Prostate gland (tissue), 2 donors: Measurements from ENCODE around the gene CD81. TPM values are rescaled to one million over a fixed set of nuclear protein-coding genes. Genes with fewer than 3 reads are reported as not detected.

Experiments used
- DNase-seq: peaks from one replicate; pipeline ENCODE4 v3.0.0-alpha.2; 2019; ENCODE audit warnings: low spot score
- H3K27ac ChIP-seq, 2 donors: fragments of 200-600 bp; sonication (generic); 2 replicates each; pipeline ENCODE4 v1.5.1; 2017 to 2019
- H3K27me3 ChIP-seq: fragments of 200-600 bp; sonication (generic); replicated peaks from 2 replicates; pipeline ENCODE4 v1.5.1; 2019; ENCODE audit not compliant: insufficient read depth
- H3K36me3 ChIP-seq, 2 donors: fragments of 200-600 bp; sonication (generic); 1 replicate in 1 of 2; 2 replicates in 1 of 2; pipeline versions ENCODE4 v1.5.1 to v1.8.1; 2017 to 2019
- H3K4me1 ChIP-seq: fragments of 200-600 bp; sonication (generic); replicated peaks from 2 replicates; pipeline ENCODE4 v1.5.1; 2019
- H3K4me3 ChIP-seq, 2 donors: fragments of 200-600 bp; sonication (generic); 2 replicates each; pipeline ENCODE4 v1.5.1; 2017 to 2019
- H3K9me3 ChIP-seq: fragments of 200-600 bp; sonication (generic); 2 replicates; pipeline ENCODE4 v1.5.1; 2017
- POLR2A ChIP-seq: fragments of 450-650 bp; IDR thresholded peaks from one replicate; pipeline ENCODE4 v1.6.1; 2016; ENCODE audit warnings: antibody characterized with exemption, mild to moderate bottlenecking
- POLR2AphosphoS5 ChIP-seq: sonication (generic); formaldehyde crosslinking; IDR thresholded peaks from one replicate; pipeline ENCODE4 v1.6.1; 2017; ENCODE audit warnings: antibody characterized with exemption
- WGBS: methylation state at CpG from one replicate; pipeline ENCODE4 v1.1.5; 2018; 5-methylcytosine and 5-hydroxymethylcytosine counted together
- intact Hi-C: fragments of 100-400 bp; cut with DNase I; formaldehyde crosslinking; loops from one replicate; pipeline ENCODE4 v1.14.2; 2022
- total RNA-seq, 2 donors: library from RNA; depleted of rRNA; stranded (reverse); fragments of >200 nt; gene quantifications; one replicate each; pipeline ENCODE4 v1.1.0, GENCODE V29; 2016
- TF ChIP-seq, protein P1 (sequence below), 4 experiments: fragments of 200-600 bp in 2 of 4; fragments of 450-650 bp in 2 of 4; sonication (generic) in 2 of 4; IDR thresholded peaks; 1 replicate in 3 of 4; 2 replicates in 1 of 4; pipeline ENCODE4 v1.5.1; 2016 to 2019; ENCODE audit warnings: antibody characterized with exemption in 4 of 4, mild to moderate bottlenecking in 2 of 4, moderate library complexity in 2 of 4

CD81 gene, protein sequence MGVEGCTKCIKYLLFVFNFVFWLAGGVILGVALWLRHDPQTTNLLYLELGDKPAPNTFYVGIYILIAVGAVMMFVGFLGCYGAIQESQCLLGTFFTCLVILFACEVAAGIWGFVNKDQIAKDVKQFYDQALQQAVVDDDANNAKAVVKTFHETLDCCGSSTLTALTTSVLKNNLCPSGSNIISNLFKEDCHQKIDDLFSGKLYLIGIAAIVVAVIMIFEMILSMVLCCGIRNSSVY
- total RNA-seq: 100 to 1,000 TPM; 472 to 927 TPM

DNA sequence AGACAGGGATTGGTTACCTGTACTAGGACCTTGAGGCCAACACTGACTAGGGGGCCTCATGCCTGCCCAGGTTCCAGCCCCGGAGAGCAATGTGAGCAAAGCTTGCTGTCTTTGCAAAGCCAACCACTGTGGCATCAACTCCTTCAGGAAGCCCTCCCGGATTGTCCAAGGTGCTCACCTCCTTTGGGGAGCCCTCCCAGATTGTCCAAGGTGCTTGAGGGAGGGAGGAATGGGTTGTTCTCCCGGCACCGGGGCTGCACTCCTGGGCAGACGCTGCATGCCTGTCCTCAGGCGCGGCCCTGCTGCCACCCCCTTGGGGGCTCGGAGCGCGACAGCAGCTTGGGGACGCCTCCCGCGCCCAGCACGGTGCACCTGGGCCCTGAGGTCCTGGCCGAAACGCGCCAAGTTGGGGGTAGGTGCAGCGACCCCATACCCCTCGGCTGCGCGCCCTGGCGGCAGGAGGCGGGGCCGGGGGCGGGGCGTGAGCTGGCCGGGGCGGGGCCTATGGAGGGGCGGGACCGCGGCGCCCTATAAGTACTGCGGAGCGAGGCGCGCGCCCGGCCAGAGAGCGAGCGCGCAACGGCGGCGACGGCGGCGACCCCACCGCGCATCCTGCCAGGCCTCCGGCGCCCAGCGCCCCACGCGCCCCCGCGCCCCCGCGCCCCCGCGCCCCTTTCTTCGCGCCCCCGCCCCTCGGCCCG is at the start of gene CD81:
Gene CD81 (plus strand): TSS at position 560 of the 701 bp plus-strand sequence. CDS start 240 bp downstream, outside the sequence.
- Histone ChIP-seq H3K27ac (peak within 1 kb of the TSS; percentile 97 to 98), H3K27me3 (no peaks in the 10 kb centered on the region), H3K4me1 (peaks cover 22% of the 10 kb centered on the region), H3K9me3 (no peaks in the 10 kb centered on the region), H3K36me3 (no peaks in the 10 kb centered on the region), H3K4me3 (peak within 1 kb of the TSS; percentile 93 to 100)
- intact Hi-C loops: loop anchor here (2.0 kb wide), 1 partner anchor 66 kb away; no protein-coding TSS in a partner anchor
- WGBS: 17% methylated on average over 21 of the region's 65 CpGs
- no peak for DNase-seq
- TF ChIP-seq, protein P1, sequence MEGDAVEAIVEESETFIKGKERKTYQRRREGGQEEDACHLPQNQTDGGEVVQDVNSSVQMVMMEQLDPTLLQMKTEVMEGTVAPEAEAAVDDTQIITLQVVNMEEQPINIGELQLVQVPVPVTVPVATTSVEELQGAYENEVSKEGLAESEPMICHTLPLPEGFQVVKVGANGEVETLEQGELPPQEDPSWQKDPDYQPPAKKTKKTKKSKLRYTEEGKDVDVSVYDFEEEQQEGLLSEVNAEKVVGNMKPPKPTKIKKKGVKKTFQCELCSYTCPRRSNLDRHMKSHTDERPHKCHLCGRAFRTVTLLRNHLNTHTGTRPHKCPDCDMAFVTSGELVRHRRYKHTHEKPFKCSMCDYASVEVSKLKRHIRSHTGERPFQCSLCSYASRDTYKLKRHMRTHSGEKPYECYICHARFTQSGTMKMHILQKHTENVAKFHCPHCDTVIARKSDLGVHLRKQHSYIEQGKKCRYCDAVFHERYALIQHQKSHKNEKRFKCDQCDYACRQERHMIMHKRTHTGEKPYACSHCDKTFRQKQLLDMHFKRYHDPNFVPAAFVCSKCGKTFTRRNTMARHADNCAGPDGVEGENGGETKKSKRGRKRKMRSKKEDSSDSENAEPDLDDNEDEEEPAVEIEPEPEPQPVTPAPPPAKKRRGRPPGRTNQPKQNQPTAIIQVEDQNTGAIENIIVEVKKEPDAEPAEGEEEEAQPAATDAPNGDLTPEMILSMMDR (IDR thresholded peaks at IDR 0.05): peak in 2 of 4 experiments; percentile 8 to 13
- TF ChIP-seq POLR2AphosphoS5 (peak; percentile 63), POLR2A (peak; percentile 24)

DNA sequence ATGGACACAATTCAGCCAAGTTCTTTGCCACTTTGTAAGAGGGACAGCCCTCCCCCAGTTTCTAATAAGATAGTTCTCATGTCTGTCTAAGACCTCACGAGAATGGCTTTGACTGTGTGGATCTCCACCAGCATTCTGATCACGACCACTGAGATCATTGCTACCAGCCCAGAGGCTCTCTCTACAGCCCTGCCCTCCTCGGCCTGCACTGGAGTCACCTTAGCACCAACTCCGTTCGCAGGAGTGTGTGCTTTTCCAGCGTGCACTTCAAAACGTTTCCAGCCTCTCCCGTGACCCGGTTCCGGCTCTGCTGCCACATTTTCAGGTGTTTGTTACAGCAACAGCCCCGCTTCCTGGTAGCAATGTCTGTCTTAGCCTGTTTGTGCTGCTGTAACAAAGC is 49.1 kb upstream of the CD81 start:
- WGBS: 93% methylated on average over 11 of the region's 11 CpGs
- TF ChIP-seq, protein P1 (IDR thresholded peaks at IDR 0.05): no peak
- TF ChIP-seq POLR2AphosphoS5: no peak
- TF ChIP-seq POLR2A: no peak

DNA sequence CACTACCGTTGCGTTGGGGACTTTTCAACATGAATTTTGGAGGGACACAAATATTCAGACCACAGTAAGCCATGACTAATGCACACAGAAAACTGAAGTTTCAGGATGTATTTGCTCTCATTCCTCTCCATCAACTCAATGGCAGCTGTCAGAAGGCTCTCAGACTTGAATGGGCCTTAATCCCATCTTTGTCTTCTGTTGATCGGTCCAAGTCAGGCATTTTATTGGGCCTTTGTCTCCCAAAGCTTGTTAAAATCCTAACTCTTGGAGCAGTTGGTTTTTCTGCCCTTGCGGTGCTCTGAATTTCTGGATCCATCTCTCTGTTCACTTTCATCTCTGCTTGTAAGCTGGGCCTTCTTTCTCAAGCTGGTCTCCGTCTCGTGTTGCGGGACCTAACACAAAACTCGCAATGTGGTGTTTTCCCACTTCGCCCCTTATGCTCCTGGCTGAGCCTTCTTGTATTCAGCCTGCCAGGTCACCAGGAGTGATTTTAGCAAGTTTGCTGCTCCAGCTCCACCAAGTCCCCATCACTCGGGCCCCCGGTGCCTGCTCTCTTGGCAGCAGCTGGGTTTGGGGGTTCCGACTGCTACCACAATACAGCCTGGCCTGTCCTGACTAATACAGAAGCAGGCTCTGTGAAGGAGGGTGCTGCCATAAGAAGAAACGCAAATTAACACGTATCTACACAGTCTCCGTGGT is 48.3 kb upstream of the CD81 start:
- Histone ChIP-seq H3K27me3 (no peaks in the 10 kb centered on the region), H3K9me3 (no peaks in the 10 kb centered on the region), H3K4me3 (no peak overlapping the region), H3K4me1 (no peaks in the 10 kb centered on the region), H3K36me3 (no peaks in the 10 kb centered on the region), H3K27ac (no peak overlapping the region)
- DNase-seq: no peak
- TF ChIP-seq POLR2A (no peak), POLR2AphosphoS5 (no peak)
- TF ChIP-seq, protein P1 (IDR thresholded peaks at IDR 0.05): no peak
- 56% methylated on average over 15 of the region's 15 CpGs for WGBS
- intact Hi-C loops: no loop called here

More for the DNA sequence above, 49.1 kb upstream of the CD81 start:
- Histone ChIP-seq H3K9me3 (no peaks in the 10 kb centered on the region), H3K36me3 (no peaks in the 10 kb centered on the region), H3K27me3 (no peaks in the 10 kb centered on the region), H3K4me3 (no peak overlapping the region), H3K4me1 (no peaks in the 10 kb centered on the region), H3K27ac (no peak overlapping the region)
- DNase-seq: no peak
- intact Hi-C loops: no loop called here

DNA sequence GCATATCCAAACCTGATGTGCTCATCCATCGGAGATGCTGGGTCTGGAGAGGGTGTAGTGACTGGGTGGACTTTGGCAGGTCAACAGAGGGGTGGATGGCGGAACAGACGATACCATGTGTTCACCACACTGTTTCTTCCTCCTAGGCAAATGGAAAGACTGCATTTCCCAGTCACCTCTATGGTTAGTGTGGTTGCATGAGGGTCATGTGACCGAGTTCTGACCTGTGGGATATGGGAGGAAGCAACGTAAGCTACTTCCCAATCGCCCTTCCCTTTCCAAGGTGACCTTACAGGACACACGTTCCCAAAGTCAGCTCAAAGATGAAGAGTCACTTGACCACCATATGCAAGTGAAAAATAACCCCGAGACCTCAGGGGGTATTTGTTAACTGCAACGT is 47.6 kb upstream of the CD81 start:
- WGBS: 89% methylated on average over 9 of the region's 9 CpGs
- Histone ChIP-seq H3K27me3 (no peaks in the 10 kb centered on the region), H3K4me1 (no peaks in the 10 kb centered on the region), H3K4me3 (no peak overlapping the region), H3K36me3 (no peaks in the 10 kb centered on the region), H3K27ac (no peak overlapping the region), H3K9me3 (no peaks in the 10 kb centered on the region)
- no peak for DNase-seq
- no peak for TF ChIP-seq POLR2A
- TF ChIP-seq, protein P1 (IDR thresholded peaks at IDR 0.05): no peak
- no peak for TF ChIP-seq POLR2AphosphoS5
- intact Hi-C loops: no loop called here
